K562 treated with DMSO at 1 percent for 4 hours (cell line): ENCODE results near the gene AP4E1. TPM values are rescaled to one million over a fixed set of nuclear protein-coding genes. Genes with fewer than 3 reads are reported as not detected.

Experiments used
- total RNA-seq: library from RNA; unstranded; fragments of 300-600 nt; gene quantifications from 2 replicates; pipeline ENCODE4 v1.2.3, GENCODE V29; 2022; ENCODE audit not compliant: insufficient read depth

Gene AP4E1
- total RNA-seq = 3.3 and 4.4 TPM in 2 replicates

GRCh38 chr15:50908209-50909009 lies at the start of gene AP4E1:
TSS of gene AP4E1 (plus strand) at chr15:50908683. CDS start at chr15:50908779, 96 bp downstream.

Other genes starting within 250 kb of the AP4E1 start
- gene TRPM7, start 221.9 kb upstream of the AP4E1 start, total RNA-seq = 12.9 and 15.1 TPM in 2 replicates
- 33.9 and 47.4 TPM in 2 replicates for gene SPPL2A, start 143.0 kb upstream of the AP4E1 start, total RNA-seq
- not detected in 2 replicates for gene TNFAIP8L3, start 186.2 kb downstream of the AP4E1 start, total RNA-seq